T-helper 9 cell (primary cell): ENCODE data around the gene FMNL2.

Experiments
- DNase-seq: peaks from one replicate; pipeline ENCODE4 v3.0.0-alpha.2; 2020

FMNL2 gene

GRCh38 chr2:152661076-152661475, 326.1 kb downstream of the FMNL2 start:
- DNase-seq = no peak

DNA sequence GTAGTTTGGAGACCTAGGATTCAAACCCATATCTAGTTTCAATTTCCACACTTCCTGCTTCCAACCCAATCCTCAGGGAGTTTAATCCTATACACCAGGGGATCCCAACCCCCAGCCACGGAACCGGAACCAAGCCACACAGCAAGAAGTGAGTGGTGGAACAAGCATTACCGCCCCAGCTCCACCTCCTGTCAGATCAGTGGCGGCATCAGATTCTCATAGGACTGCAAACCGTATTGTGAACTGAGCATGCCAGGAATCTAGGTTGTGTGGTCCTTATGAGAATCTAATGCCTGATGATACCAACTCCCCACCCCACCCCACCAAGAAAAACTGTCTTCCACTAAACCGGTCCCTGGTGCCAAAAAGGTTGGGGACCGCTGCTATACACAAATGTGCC, 329.8 kb downstream of the FMNL2 start:
- DNase-seq = no peak

GRCh38 chr2:152674334-152674733, 339.4 kb downstream of the FMNL2 start:
- DNase-seq = no peak

- no peak for DNase-seq
Measured at GRCh38 chr2:152676461-152676860, 341.5 kb downstream of the FMNL2 start.

DNA sequence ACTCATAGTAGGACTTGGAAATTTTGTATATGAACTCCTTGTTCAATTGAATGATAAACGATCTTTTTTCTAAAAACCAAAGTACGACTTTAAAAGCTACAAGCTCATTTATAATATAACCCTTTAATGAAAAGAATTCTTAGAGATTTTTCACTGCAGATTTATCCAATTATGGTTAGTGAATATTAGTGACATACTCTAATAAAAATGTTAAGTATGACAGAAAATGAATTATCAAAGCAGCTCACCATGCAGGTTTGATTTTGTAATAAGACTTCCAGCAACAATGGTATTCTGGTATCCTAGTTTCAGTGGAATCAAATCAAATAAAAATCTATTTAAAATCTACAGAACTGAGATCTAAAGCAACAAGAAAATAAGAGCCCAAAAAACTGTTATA, 343.8 kb downstream of the FMNL2 start:
- no peak for DNase-seq

GRCh38 chr2:152682663-152683062, 347.7 kb downstream of the FMNL2 start:
- no peak for DNase-seq

DNA sequence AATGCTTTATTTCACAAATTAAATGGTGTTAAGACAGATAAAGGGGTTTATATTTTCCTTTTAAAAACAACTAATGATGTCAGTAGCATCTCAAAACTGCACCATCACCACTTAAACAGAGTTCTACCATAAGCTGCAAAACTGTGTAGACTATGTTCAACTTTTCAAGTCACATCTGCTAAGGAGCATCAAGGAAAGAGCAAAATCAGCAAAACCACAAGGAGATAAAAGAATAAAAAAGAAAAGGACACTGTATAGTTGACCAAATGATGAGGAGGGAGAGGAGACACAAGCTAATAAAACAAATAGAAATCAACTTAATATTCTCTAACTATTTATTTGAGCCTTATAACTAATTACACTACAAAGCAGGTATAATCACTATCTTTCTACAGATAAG, 348.4 kb downstream of the FMNL2 start:
- DNase-seq = no peak

- no peak for DNase-seq
Measured at GRCh38 chr2:152686321-152686720, 351.3 kb downstream of the FMNL2 start.

DNA sequence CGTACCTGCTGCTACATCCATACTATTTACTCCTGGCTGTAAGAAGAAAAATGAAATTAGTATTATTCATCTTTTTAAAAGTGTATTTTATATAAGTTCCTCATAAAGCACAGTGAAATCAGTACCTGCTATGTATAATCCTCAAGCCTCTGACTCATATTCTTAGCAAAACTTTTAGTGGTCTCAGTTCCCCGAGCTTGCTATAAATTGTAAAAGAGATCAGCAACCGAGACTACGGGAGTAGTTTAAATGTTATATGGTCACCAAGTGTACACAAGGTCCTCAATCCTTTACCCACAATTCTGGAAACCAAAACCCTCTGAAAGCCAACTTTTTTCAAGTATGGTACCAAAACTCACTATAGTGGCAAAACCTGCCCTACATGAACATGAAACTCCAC, 358.1 kb downstream of the FMNL2 start:
- no peak for DNase-seq

GRCh38 chr2:152694161-152694661, 359.2 kb downstream of the FMNL2 start:
- DNase-seq = no peak

- DNase-seq = no peak
Measured at GRCh38 chr2:152695763-152696162, 360.8 kb downstream of the FMNL2 start.

DNA sequence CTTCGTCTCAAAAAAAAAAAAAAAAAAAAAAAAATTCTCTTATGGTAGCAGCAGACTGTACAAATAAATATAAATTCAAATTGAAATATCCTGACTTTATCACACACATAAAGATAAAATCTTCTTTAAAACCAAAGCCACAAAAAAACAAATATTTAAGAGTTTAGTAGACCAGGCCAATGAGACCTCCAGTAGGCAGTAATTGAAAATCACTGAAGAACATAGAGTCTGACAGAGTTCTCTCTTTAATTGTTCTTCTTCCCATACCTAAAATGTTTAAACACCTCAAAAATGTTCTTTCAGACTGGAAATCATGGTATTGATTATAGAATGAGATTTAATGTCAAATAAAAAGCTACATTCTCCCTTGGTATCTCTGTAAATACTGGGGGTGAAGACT, 361.5 kb downstream of the FMNL2 start:
- no peak for DNase-seq
